Panc1 (cell line): Measurements from ENCODE around the gene IFNA17. TPM values are rescaled to one million over a fixed set of nuclear protein-coding genes. Genes with fewer than 3 reads are reported as not detected.

ENCODE experiments used
- ATAC-seq: fragments of 200-7000 bp; cut with Tn5 transposase; 2 replicates; pipeline ENCODE4 v1.9.1; 2020; ENCODE audit warnings: mild to moderate bottlenecking, moderate library complexity
- BruUV-seq: library from RNA; stranded (reverse); fragments of 400-500 nt; replicated peaks from 2 replicates; lab custom pipeline; 2021; lab: Mats Ljungman, UMichigan
- CTCF ChIA-PET: fragments of 300-600 bp; sonication (Branson Sonifier 250); formaldehyde crosslinking; loops from one replicate; lab custom pipeline; 2022; ENCODE audit warnings: antibody characterized with exemption; lab: Charles Lee
- POLR2A ChIA-PET: fragments of 300-600 bp; sonication (Branson Sonifier 250); formaldehyde crosslinking; loops from one replicate; lab custom pipeline; 2022; ENCODE audit warnings: antibody characterized with exemption; lab: Charles Lee
- DNase-seq: peaks from one replicate; pipeline ENCODE4 v3.0.0-alpha.2; 2010; ENCODE audit warnings: low read depth, low spot score
- H3K27ac ChIP-seq: 2 replicates; pipeline ENCODE4 v1.5.1; 2011; ENCODE audit warnings: mild to moderate bottlenecking, low read length, inconsistent platforms
- H3K27me3 ChIP-seq: fragments of 200-500 bp; sonication (Bioruptor generic); 2 replicates; pipeline ENCODE4 v1.6.0; 2014; ENCODE audit warnings: low read length, inconsistent platforms; ENCODE audit not compliant: control insufficient read depth, insufficient read depth
- H3K36me3 ChIP-seq: fragments of 200-500 bp; sonication (Bioruptor generic); 2 replicates; pipeline ENCODE4 v1.5.1; 2014; ENCODE audit warnings: inconsistent platforms, mild to moderate bottlenecking, low read length, moderate library complexity; ENCODE audit not compliant: control insufficient read depth, insufficient read depth
- H3K4me1 ChIP-seq: 2 replicates; pipeline ENCODE4 v1.5.1; 2011; ENCODE audit warnings: inconsistent platforms, mild to moderate bottlenecking, low read length, moderate library complexity; ENCODE audit not compliant: control insufficient read depth, insufficient read depth
- H3K4me3 ChIP-seq, 2 experiments: 2 replicates each; pipeline ENCODE4 v1.5.1; 2011 to 2012; ENCODE audit warnings: low read depth in 2 of 2, low read length in 2 of 2, mild to moderate bottlenecking in 2 of 2, inconsistent platforms in 1 of 2, moderate library complexity in 1 of 2
- H3K9me3 ChIP-seq: fragments of 200-500 bp; sonication (Bioruptor generic); 2 replicates; pipeline ENCODE4 v1.5.1; 2014; ENCODE audit warnings: low read depth, mild to moderate bottlenecking, inconsistent platforms, low read length, moderate library complexity; ENCODE audit not compliant: control insufficient read depth, insufficient read depth
- POLR2AphosphoS5 ChIP-seq: IDR thresholded peaks from 2 replicates; pipeline ENCODE4 v1.6.1; 2012; ENCODE audit warnings: mild to moderate bottlenecking, low read depth, low read length, moderate library complexity
- SIN3A ChIP-seq: IDR thresholded peaks from 2 replicates; pipeline ENCODE4 v1.6.1; 2012; ENCODE audit warnings: low read depth, mild to moderate bottlenecking, low read length, moderate library complexity, borderline replicate concordance; ENCODE audit not compliant: insufficient read depth
- TCF7L2 ChIP-seq: IDR thresholded peaks from 2 replicates; pipeline ENCODE4 v1.6.1; 2011; ENCODE audit warnings: mild to moderate bottlenecking, low read depth, low read length, inconsistent platforms
- in situ Hi-C: cut with HindIII; loops from 2 replicates; pipeline ENCODE4 v1.10.0; 2016; ENCODE audit warnings: low sequenced_read_pairs, low pct_unique_long_range_greater_than_20kb
- intact Hi-C: fragments of 100-400 bp; cut with micrococcal nuclease; formaldehyde crosslinking; loops from one replicate; pipeline ENCODE4 v1.10.0; 2022; ENCODE audit not compliant: unreplicated experiment
- total RNA-seq: library from RNA; stranded (reverse); gene quantifications from one replicate; pipeline ENCODE4 v1.2.1, GENCODE V29; 2021; ENCODE audit not compliant: unreplicated experiment
- TF ChIP-seq, protein P1 (sequence below), 2 experiments: IDR thresholded peaks; 2 replicates each; pipeline ENCODE4 v1.6.1; 2011 to 2012; ENCODE audit warnings: low read depth in 2 of 2, control low read depth in 1 of 2, low read length in 1 of 2, mild to moderate bottlenecking in 1 of 2, moderate library complexity in 1 of 2; ENCODE audit not compliant: insufficient read depth in 1 of 2
- TF ChIP-seq, protein P2 (sequence below): fragments of 450-650 bp; IDR thresholded peaks from 2 replicates; pipeline ENCODE4 v1.5.1; 2017; ENCODE audit warnings: mild to moderate bottlenecking

Gene IFNA17
- total RNA-seq, 1 experiment from 2014 or later = not detected

DNA sequence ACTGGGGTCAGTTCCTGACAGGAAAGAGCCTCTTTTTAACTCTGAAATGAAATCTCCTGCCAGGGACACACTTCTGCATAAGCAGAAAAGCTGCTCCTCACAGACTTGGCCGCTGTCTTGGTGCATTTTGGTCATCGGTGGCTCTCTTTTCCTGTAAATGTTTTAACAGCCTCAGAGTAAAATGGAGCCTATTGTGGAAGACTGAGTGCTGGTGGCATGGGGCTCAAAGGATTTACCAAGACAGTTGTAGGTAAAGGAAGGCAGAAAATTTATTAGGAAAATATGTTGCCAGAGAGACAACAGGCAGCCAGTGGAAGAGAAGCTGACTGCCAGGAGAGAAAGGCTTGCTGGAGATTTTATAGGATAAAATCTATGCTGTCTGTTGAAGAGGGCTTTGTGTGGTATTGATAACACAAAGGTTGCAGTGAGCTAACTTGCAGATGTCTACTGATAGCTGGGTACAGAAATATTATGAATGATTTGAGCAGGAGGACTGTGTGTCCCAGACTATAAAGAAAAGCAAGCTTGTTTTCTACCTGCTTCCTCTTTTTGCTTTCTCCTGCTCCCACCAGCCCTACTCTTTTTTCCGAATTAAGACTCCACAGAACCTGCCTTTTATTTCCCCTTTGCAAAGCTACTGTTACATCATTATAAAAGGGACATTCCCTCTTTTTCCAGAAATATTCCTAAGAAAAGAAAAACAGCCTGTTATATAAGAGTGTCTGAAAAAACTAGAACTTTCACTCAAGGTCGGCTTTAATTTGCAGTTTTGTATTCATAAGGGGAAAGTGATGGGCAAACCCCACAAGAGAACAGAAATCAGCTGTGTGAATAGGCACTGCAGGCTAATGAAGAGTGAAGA, 39.7 kb upstream of the IFNA17 start:
- no peak overlapping the region for H3K27ac ChIP-seq
- H3K27me3 ChIP-seq = no peaks in the 10 kb centered on the region
- ATAC-seq (no peak), DNase-seq (no peak)
- TF ChIP-seq POLR2AphosphoS5 (no peak), SIN3A (no peak), TCF7L2 (no peak)
- TF ChIP-seq, protein P1, sequence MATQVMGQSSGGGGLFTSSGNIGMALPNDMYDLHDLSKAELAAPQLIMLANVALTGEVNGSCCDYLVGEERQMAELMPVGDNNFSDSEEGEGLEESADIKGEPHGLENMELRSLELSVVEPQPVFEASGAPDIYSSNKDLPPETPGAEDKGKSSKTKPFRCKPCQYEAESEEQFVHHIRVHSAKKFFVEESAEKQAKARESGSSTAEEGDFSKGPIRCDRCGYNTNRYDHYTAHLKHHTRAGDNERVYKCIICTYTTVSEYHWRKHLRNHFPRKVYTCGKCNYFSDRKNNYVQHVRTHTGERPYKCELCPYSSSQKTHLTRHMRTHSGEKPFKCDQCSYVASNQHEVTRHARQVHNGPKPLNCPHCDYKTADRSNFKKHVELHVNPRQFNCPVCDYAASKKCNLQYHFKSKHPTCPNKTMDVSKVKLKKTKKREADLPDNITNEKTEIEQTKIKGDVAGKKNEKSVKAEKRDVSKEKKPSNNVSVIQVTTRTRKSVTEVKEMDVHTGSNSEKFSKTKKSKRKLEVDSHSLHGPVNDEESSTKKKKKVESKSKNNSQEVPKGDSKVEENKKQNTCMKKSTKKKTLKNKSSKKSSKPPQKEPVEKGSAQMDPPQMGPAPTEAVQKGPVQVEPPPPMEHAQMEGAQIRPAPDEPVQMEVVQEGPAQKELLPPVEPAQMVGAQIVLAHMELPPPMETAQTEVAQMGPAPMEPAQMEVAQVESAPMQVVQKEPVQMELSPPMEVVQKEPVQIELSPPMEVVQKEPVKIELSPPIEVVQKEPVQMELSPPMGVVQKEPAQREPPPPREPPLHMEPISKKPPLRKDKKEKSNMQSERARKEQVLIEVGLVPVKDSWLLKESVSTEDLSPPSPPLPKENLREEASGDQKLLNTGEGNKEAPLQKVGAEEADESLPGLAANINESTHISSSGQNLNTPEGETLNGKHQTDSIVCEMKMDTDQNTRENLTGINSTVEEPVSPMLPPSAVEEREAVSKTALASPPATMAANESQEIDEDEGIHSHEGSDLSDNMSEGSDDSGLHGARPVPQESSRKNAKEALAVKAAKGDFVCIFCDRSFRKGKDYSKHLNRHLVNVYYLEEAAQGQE (IDR thresholded peaks at IDR 0.05; ENCODE audit: insufficient read depth in 1 of 2, low read depth in 2 of 2, low read length in 1 of 2) = no peak
- TF ChIP-seq, protein P2, sequence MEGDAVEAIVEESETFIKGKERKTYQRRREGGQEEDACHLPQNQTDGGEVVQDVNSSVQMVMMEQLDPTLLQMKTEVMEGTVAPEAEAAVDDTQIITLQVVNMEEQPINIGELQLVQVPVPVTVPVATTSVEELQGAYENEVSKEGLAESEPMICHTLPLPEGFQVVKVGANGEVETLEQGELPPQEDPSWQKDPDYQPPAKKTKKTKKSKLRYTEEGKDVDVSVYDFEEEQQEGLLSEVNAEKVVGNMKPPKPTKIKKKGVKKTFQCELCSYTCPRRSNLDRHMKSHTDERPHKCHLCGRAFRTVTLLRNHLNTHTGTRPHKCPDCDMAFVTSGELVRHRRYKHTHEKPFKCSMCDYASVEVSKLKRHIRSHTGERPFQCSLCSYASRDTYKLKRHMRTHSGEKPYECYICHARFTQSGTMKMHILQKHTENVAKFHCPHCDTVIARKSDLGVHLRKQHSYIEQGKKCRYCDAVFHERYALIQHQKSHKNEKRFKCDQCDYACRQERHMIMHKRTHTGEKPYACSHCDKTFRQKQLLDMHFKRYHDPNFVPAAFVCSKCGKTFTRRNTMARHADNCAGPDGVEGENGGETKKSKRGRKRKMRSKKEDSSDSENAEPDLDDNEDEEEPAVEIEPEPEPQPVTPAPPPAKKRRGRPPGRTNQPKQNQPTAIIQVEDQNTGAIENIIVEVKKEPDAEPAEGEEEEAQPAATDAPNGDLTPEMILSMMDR = no peak
- no peaks in the 10 kb centered on the region for H3K4me1 ChIP-seq
- ChIA-PET CTCF (no interaction called here), POLR2A (no interaction called here)
- no peaks in the 10 kb centered on the region for H3K36me3 ChIP-seq
- BruUV-seq = no TSS peak
- in situ Hi-C loops = no loop called here
- no peak overlapping the region for H3K4me3 ChIP-seq
- intact Hi-C loops = no loop called here
- no peaks in the 10 kb centered on the region for H3K9me3 ChIP-seq

DNA sequence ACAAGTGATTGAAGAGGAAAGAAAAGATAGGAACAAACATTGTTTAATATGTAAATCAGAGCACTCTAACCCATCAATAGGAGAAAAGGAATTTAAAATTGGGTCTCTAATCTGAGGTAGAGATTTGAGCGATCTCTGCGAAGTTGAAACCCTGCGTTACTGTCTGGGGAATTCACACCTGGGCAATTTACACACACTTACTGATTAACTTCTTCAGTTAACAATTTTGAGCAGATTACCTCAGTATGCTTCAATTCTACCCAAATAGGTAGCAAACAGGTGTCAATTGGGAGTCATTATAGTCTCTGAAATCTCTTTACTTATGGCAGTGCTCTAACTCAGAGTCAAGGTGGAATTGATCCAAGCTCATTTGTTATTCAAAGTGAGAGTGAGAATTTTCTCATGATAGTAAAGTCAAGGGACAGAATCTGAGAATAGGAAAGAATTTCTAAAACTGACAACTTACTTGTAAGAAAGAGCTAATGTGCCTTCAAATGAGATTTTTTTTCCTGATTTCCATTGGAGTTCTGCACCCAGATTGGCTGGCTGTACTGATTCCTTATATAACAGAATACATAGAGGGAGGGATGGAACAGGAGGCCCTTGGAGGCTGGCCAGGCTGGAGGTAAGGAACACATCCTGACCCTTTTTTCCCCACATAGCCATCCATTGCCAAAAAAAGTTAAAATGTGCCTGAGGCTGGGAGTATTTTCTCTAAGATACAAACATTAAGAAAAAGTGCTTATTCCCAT, 38.9 kb upstream of the IFNA17 start:
- ATAC-seq (no peak), DNase-seq (no peak)
- H3K36me3 ChIP-seq = no peaks in the 10 kb centered on the region
- TF ChIP-seq TCF7L2 = no peak
- TF ChIP-seq, protein P2 = no peak
- H3K9me3 ChIP-seq = no peaks in the 10 kb centered on the region
- ChIA-PET CTCF (no interaction called here), POLR2A (no interaction called here)
- in situ Hi-C loops (no loop called here), intact Hi-C loops (no loop called here)
- H3K27me3 ChIP-seq = no peaks in the 10 kb centered on the region
- no TSS peak for BruUV-seq
- no peak overlapping the region for H3K4me3 ChIP-seq
- no peaks in the 10 kb centered on the region for H3K4me1 ChIP-seq
- H3K27ac ChIP-seq = no peak overlapping the region
